ENCODE measurements around the gene ZNF226. TPM values are rescaled to one million over a fixed set of nuclear protein-coding genes. Genes with fewer than 3 reads are reported as not detected.
"Not testable (repeated sequence)": the region's sequence is repeated elsewhere in the genome, so short reads cannot be mapped to it uniquely, and the experiment has no call there.

ZNF226 gene
- polyA plus RNA-seq, 4 donors: 21.3 to 32.1 (median 28.7) TPM

DNA sequence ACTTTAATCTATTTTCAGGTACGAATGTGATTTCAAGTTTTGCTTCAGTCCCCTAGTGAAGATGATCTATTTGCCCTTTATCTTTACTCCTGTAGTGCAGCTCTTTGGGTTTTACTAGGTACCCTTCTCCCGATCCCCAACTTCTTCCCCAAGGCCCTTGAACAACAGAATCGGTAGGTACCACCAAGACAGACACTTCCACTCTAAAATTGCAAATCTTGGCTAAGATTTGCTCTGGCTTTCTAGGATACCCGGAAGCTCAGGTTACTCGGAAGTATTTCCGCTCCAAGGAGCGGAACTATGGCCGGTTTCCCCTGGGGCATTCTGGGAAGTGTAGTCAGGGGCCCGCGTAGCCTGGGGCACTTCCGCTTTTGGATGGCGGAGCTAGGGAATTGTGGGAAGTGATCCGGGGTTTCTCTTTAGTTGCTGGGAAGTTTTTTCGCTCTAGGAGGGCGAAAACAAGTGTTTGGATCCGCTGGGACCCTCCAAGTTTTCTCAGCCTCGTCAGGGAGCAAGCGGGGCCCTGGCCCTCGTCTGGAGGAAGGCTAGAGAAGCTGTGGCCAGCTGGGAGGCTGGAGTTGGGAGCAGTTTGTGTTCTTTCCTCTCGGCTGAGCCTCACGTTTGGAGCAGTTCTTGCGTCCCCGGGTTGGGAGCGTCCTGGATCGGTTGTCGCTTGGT is 42.4 kb downstream of the ZNF226 start:
- peak; percentile 86 to 94 (median 94) for DNase-seq (ENCODE audit: low read depth in 4 of 4, low spot score in 3 of 4)

GRCh38 chr19:44212250-44212865 is 47.5 kb downstream of the ZNF226 start, which contains the start of gene ZNF227:
ZNF227 (plus strand) TSS chr19:44212532; CDS start chr19:44217793, 5,261 bp downstream.
- peak; percentile 81 to 92 (median 90) for DNase-seq (ENCODE audit: low read depth in 4 of 4, low spot score in 3 of 4)

- DNase-seq (ENCODE audit: low read depth in 4 of 4, low spot score in 3 of 4): peak in 2 of 4 donors; percentile 15 to 18
These were observed 48.0 kb downstream of the ZNF226 start for GRCh38 chr19:44212866-44213346.

GRCh38 chr19:44219926-44220325 is 55.0 kb downstream of the ZNF226 start:
- not testable (repeated sequence) for DNase-seq (ENCODE audit: low read depth in 4 of 4, low spot score in 3 of 4)

- not testable (repeated sequence) for DNase-seq (ENCODE audit: low read depth in 4 of 4, low spot score in 3 of 4)
These were observed 55.9 kb downstream of the ZNF226 start for GRCh38 chr19:44220761-44221160.

DNA sequence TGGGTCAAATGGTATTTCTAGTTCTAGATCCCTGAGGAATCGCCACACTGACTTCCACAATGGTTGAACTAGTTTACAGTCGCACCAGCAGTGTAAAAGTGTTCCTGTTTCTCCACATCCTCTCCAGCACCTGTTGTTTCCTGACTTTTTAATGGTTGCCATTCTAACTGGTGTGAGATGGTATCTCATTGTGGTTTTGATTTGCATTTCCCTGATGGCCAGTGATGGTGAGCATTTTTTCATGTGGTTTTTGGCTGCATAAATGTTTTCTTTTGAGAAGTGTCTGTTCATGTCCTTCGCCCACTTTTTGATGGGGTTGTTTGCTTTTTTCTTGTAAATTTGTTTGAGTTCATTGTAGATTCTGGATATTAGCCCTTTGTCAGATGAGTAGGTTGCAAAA is 56.4 kb downstream of the ZNF226 start:
- not testable (repeated sequence) for DNase-seq (ENCODE audit: low read depth in 4 of 4, low spot score in 3 of 4)

Other genes with a start within 250 kb of the ZNF226 start
- gene ZNF45, start 229.8 kb upstream of the ZNF226 start, polyA plus RNA-seq (ENCODE audit: insufficient read length in 4 of 4): 10 to 100 TPM; 24.0 to 31.1 (median 28.2) TPM
- 1 to 10 TPM; 4.6 to 6.8 (median 5.4) TPM for gene ZNF221, start 213.9 kb upstream of the ZNF226 start, polyA plus RNA-seq (ENCODE audit: insufficient read length in 4 of 4)
- gene ZNF155, start 180.9 kb upstream of the ZNF226 start, polyA plus RNA-seq (ENCODE audit: insufficient read length in 4 of 4): 10 to 100 TPM; 12.3 to 17.4 (median 15.6) TPM
- gene ZNF230, start 162.1 kb upstream of the ZNF226 start, polyA plus RNA-seq (ENCODE audit: insufficient read length in 4 of 4): 1 to 10 TPM; 5.1 to 8.0 (median 7.3) TPM
- 10 to 100 TPM in 2 of 4 donors, 1 to 10 TPM in 2; 8.4 to 12.3 (median 10.1) TPM for gene ZNF222, start 139.7 kb upstream of the ZNF226 start, polyA plus RNA-seq (ENCODE audit: insufficient read length in 4 of 4)
- gene ZNF223, start 113.1 kb upstream of the ZNF226 start, polyA plus RNA-seq (ENCODE audit: insufficient read length in 4 of 4): 10 to 100 TPM; 10.2 to 15.1 (median 12.9) TPM
- gene ZNF284, start 92.9 kb upstream of the ZNF226 start, polyA plus RNA-seq (ENCODE audit: insufficient read length in 4 of 4): 1 to 10 TPM; 3.5 to 4.9 (median 3.6) TPM
- 10 to 100 TPM; 23.4 to 37.9 (median 27.1) TPM for gene ZNF224, start 70.7 kb upstream of the ZNF226 start, polyA plus RNA-seq (ENCODE audit: insufficient read length in 4 of 4)
- 10 to 100 TPM in 3 of 4 donors, 1 to 10 TPM in 1; 7.7 to 12.0 (median 10.1) TPM for gene ZNF225, start 51.7 kb upstream of the ZNF226 start, polyA plus RNA-seq (ENCODE audit: insufficient read length in 4 of 4)
- gene ZNF234, start 23.5 kb upstream of the ZNF226 start, polyA plus RNA-seq (ENCODE audit: insufficient read length in 4 of 4): 10 to 100 TPM; 10.1 to 16.5 (median 12.3) TPM
- 10 to 100 TPM; 24.4 to 30.1 (median 28.9) TPM for gene ZNF227, start 47.4 kb downstream of the ZNF226 start, polyA plus RNA-seq (ENCODE audit: insufficient read length in 4 of 4)
- 1 to 10 TPM; 5.0 to 7.5 (median 6.7) TPM for gene ZNF233, start 94.8 kb downstream of the ZNF226 start, polyA plus RNA-seq (ENCODE audit: insufficient read length in 4 of 4)
- 10 to 100 TPM in 3 of 4 donors, 1 to 10 TPM in 1; 8.3 to 12.2 (median 10.2) TPM for gene ZNF235, start 139.9 kb downstream of the ZNF226 start, polyA plus RNA-seq (ENCODE audit: insufficient read length in 4 of 4)
- gene ZNF112, start 191.6 kb downstream of the ZNF226 start, polyA plus RNA-seq (ENCODE audit: insufficient read length in 4 of 4): 10 to 100 TPM; 12.3 to 15.1 (median 14.3) TPM
- gene ZNF285, start 236.5 kb downstream of the ZNF226 start, polyA plus RNA-seq (ENCODE audit: insufficient read length in 4 of 4): 10 to 100 TPM in 3 of 4 donors, 1 to 10 TPM in 1; 9.6 to 12.5 (median 11.6) TPM

All from right renal pelvis (tissue), 4 donors.